HCT116 (cell line): Measurements from ENCODE around the gene GNAO1. TPM values are rescaled to one million over a fixed set of nuclear protein-coding genes. Genes with fewer than 3 reads are reported as not detected.

Experiments used
- ATAC-seq: fragments of 200-7000 bp; cut with Tn5 transposase; 2 replicates; pipeline ENCODE4 v1.9.1; 2020; ENCODE audit warnings: mild to moderate bottlenecking, moderate library complexity
- BruUV-seq: library from RNA; stranded (reverse); fragments of 400-500 nt; replicated peaks from 2 replicates; lab custom pipeline; 2021; lab: Mats Ljungman, UMichigan
- CTCF ChIA-PET: fragments of 300-600 bp; sonication (Branson Sonifier 250); formaldehyde crosslinking; loops from one replicate; lab custom pipeline; 2021; ENCODE audit warnings: antibody characterized with exemption; lab: Charles Lee
- POLR2A ChIA-PET: fragments of 300-600, 350-600 bp; sonication (Branson Sonifier 250); formaldehyde crosslinking; loops from one replicate; lab custom pipeline; 2021; ENCODE audit warnings: antibody characterized with exemption; lab: Charles Lee
- RAD21 ChIA-PET, 2 experiments: fragments of 300-600 bp; sonication (Branson Sonifier 250); formaldehyde crosslinking; loops; one replicate each; lab custom pipeline; 2023; ENCODE audit warnings: low total read pairs in 2 of 2; ENCODE audit not compliant: uncharacterized antibody in 2 of 2, unreplicated experiment in 2 of 2, low non-redundant PET in 1 of 2; lab: Charles Lee
- DNase-seq: peaks from one replicate; pipeline ENCODE4 v3.0.0-alpha.2; 2010; ENCODE audit warnings: low read depth, low spot score
- H2AFZ ChIP-seq: fragments of 200-600 bp; shearing (Covaris generic), sonication (generic); 2 replicates; pipeline ENCODE4 v1.6.1; 2017; ENCODE audit warnings: low read depth, mixed run types, mixed read lengths, antibody characterized with exemption, low read length; ENCODE audit not compliant: poor library complexity, severe bottlenecking
- H3K27ac ChIP-seq: 2 replicates; pipeline ENCODE4 v1.5.1; 2012; ENCODE audit warnings: low read depth, low read length
- H3K27me3 ChIP-seq: fragments of 200-600 bp; sonication (generic); 2 replicates; pipeline ENCODE4 v1.6.1; 2016; ENCODE audit warnings: mixed run types, low read length, mixed read lengths; ENCODE audit not compliant: insufficient read depth
- H3K36me3 ChIP-seq, 2 experiments: fragments of 200-500 bp in 1 of 2; fragments of 200-600 bp in 1 of 2; sonication (Bioruptor generic) in 1 of 2; sonication (generic) in 1 of 2; 2 replicates each; pipeline versions ENCODE4 v1.5.1 to v1.6.1; 2014 to 2016; ENCODE audit warnings: low read length in 2 of 2, inconsistent platforms in 1 of 2, mixed read lengths in 1 of 2, mixed run types in 1 of 2; ENCODE audit not compliant: insufficient read depth in 2 of 2, control insufficient read depth in 1 of 2
- H3K4me1 ChIP-seq, 2 experiments: fragments of 200-600 bp in 1 of 2; sonication (generic) in 1 of 2; 2 replicates each; pipeline versions ENCODE4 v1.5.1 to v1.6.1; 2012 to 2017; ENCODE audit warnings: low read length in 2 of 2, inconsistent platforms in 1 of 2, mild to moderate bottlenecking in 1 of 2, mixed read lengths in 1 of 2, mixed run types in 1 of 2, moderate library complexity in 1 of 2; ENCODE audit not compliant: insufficient read depth in 2 of 2, control insufficient read depth in 1 of 2
- H3K4me2 ChIP-seq: fragments of 200-600 bp; sonication (generic); 2 replicates; pipeline ENCODE4 v1.6.1; 2017; ENCODE audit warnings: mixed run types, low read length, mixed read lengths
- H3K4me3 ChIP-seq, 2 experiments: fragments of 200-600 bp in 1 of 2; sonication (generic) in 1 of 2; replicated peaks in 1 of 2; 2 replicates each; pipeline ENCODE4 v1.5.1; 2011 to 2016; ENCODE audit warnings: low read length in 2 of 2, control low read depth in 1 of 2, low read depth in 1 of 2, mild to moderate bottlenecking in 1 of 2, mixed read lengths in 1 of 2, mixed run types in 1 of 2
- H3K79me2 ChIP-seq: fragments of 200-600 bp; sonication (generic); 2 replicates; pipeline ENCODE4 v1.6.1; 2017; ENCODE audit warnings: mild to moderate bottlenecking, mixed run types, low read length, moderate library complexity, mixed read lengths; ENCODE audit not compliant: insufficient read depth
- H3K9ac ChIP-seq: fragments of 200-600 bp; sonication (generic); 2 replicates; pipeline ENCODE4 v1.6.1; 2016; ENCODE audit warnings: low read length, mixed read lengths
- H3K9me2 ChIP-seq: fragments of 200-600 bp; sonication (generic), shearing (Covaris generic); 2 replicates; pipeline ENCODE4 v1.6.1; 2017; ENCODE audit warnings: mixed run types, mild to moderate bottlenecking, moderate library complexity; ENCODE audit not compliant: insufficient read depth
- H3K9me3 ChIP-seq, 2 experiments: fragments of 200-500 bp in 1 of 2; fragments of 200-600 bp in 1 of 2; sonication (Bioruptor generic) in 1 of 2; sonication (generic) in 1 of 2; 2 replicates each; pipeline ENCODE4 v1.6.1; 2014 to 2017; ENCODE audit warnings: low read length in 2 of 2, mixed read lengths in 2 of 2, inconsistent platforms in 1 of 2, low read depth in 1 of 2, mild to moderate bottlenecking in 1 of 2, mixed run types in 1 of 2, moderate library complexity in 1 of 2; ENCODE audit not compliant: control insufficient read depth in 1 of 2, insufficient read depth in 1 of 2
- H4K20me1 ChIP-seq: fragments of 200-600 bp; sonication (generic), shearing (Covaris generic); 2 replicates; pipeline ENCODE4 v1.6.1; 2017; ENCODE audit warnings: mixed run types, mild to moderate bottlenecking, moderate library complexity; ENCODE audit not compliant: insufficient read depth
- ATF3 ChIP-seq: IDR thresholded peaks from 2 replicates; pipeline ENCODE4 v1.6.1; 2012
- CBX3 ChIP-seq: IDR thresholded peaks from 2 replicates; pipeline ENCODE4 v1.6.1; 2012; ENCODE audit warnings: low read depth
- CTCF ChIP-seq, 3 experiments: fragments of 200-600 bp in 1 of 3; sonication (generic) in 1 of 3; IDR thresholded peaks in 2 of 3; conservative IDR thresholded peaks in 1 of 3; 2 replicates each; pipeline ENCODE4 v1.5.1; 2012 to 2017; ENCODE audit warnings: low read depth in 2 of 3, low read length in 2 of 3, antibody characterized with exemption in 1 of 3, borderline replicate concordance in 1 of 3, control low read depth in 1 of 3, mild to moderate bottlenecking in 1 of 3, mixed read lengths in 1 of 3, mixed run types in 1 of 3, moderate library complexity in 1 of 3; ENCODE audit not compliant: insufficient read depth in 1 of 3
- EGR1 ChIP-seq: IDR thresholded peaks from 2 replicates; pipeline ENCODE4 v1.6.1; 2012; ENCODE audit warnings: low read depth
- ELF1 ChIP-seq: IDR thresholded peaks from 2 replicates; pipeline ENCODE4 v1.6.1; 2012; ENCODE audit warnings: low read depth, borderline replicate concordance
- EZH2phosphoT487 ChIP-seq: fragments of 200-600 bp; IDR thresholded peaks from 2 replicates; pipeline ENCODE4 v1.6.1; 2018; ENCODE audit warnings: antibody characterized with exemption, borderline replicate concordance
- FOSL1 ChIP-seq: IDR thresholded peaks from 2 replicates; pipeline ENCODE4 v1.6.1; 2012; ENCODE audit warnings: low read depth
- MAX ChIP-seq: IDR thresholded peaks from 2 replicates; pipeline ENCODE4 v1.6.1; 2012
- POLR2A ChIP-seq: IDR thresholded peaks from 2 replicates; pipeline ENCODE4 v1.7.0; 2011; ENCODE audit warnings: borderline replicate concordance; ENCODE audit not compliant: insufficient read depth, insufficient read length; ENCODE audit errors: extremely low read depth
- SIN3A ChIP-seq: IDR thresholded peaks from 2 replicates; pipeline ENCODE4 v1.6.1; 2012; ENCODE audit warnings: low read depth
- SRF ChIP-seq: IDR thresholded peaks from 2 replicates; pipeline ENCODE4 v1.6.1; 2012; ENCODE audit warnings: low read depth
- YY1 ChIP-seq: IDR thresholded peaks from 2 replicates; pipeline ENCODE4 v1.6.1; 2011; ENCODE audit warnings: low read length, low read depth, moderate library complexity, mild to moderate bottlenecking; ENCODE audit not compliant: insufficient replicate concordance; ENCODE audit errors: extremely low read depth
- ZBTB33 ChIP-seq: IDR thresholded peaks from 2 replicates; pipeline ENCODE4 v1.6.1; 2011; ENCODE audit warnings: mild to moderate bottlenecking, low read length, moderate library complexity; ENCODE audit not compliant: insufficient replicate concordance; ENCODE audit errors: extremely low read depth
- ZFX ChIP-seq: fragments of 450-650 bp; IDR thresholded peaks from 2 replicates; pipeline ENCODE4 v1.6.1; 2017
- ZNF274 ChIP-seq: fragments of 200-500 bp; sonication (Bioruptor generic); IDR thresholded peaks from 2 replicates; pipeline ENCODE4 v1.6.1; 2014; ENCODE audit warnings: mild to moderate bottlenecking, low read depth, low read length, inconsistent platforms
- intact Hi-C: fragments of 100-400 bp; cut with micrococcal nuclease; formaldehyde crosslinking; loops from 2 replicates; pipeline ENCODE4 v1.10.0; 2022
- total RNA-seq: library from RNA; stranded (reverse); gene quantifications from one replicate; pipeline ENCODE4 v1.2.1, GENCODE V29; 2021; ENCODE audit not compliant: unreplicated experiment
- TF ChIP-seq, protein P1 (sequence below): IDR thresholded peaks from 2 replicates; pipeline ENCODE4 v1.6.1; 2012; ENCODE audit warnings: low read depth

The GNAO1 gene
- total RNA-seq, 1 experiment from 2014 or later, result 0.12 TPM

GRCh38 chr16:56300242-56300623 is 108.9 kb downstream of the GNAO1 start:
- no peak overlapping the region for H3K9ac ChIP-seq
- BruUV-seq, result no TSS peak
- H4K20me1 ChIP-seq, result no peaks in the 10 kb centered on the region
- no peaks in the 10 kb centered on the region for H3K4me1 ChIP-seq
- TF ChIP-seq MAX, result no peak
- TF ChIP-seq SIN3A, result no peak
- no peak for TF ChIP-seq SRF
- TF ChIP-seq CTCF (IDR thresholded peaks at IDR 0.05 in 2 of 3, conservative IDR thresholded peaks at IDR 0.05 in 1 of 3; ENCODE audit: borderline replicate concordance in 1 of 3, insufficient read depth in 1 of 3, low read depth in 2 of 3, low read length in 2 of 3), result no peak
- TF ChIP-seq FOSL1, result no peak
- TF ChIP-seq EZH2phosphoT487, result no peak
- no peak for TF ChIP-seq ELF1
- no peak for TF ChIP-seq ZNF274
- TF ChIP-seq, protein P1, sequence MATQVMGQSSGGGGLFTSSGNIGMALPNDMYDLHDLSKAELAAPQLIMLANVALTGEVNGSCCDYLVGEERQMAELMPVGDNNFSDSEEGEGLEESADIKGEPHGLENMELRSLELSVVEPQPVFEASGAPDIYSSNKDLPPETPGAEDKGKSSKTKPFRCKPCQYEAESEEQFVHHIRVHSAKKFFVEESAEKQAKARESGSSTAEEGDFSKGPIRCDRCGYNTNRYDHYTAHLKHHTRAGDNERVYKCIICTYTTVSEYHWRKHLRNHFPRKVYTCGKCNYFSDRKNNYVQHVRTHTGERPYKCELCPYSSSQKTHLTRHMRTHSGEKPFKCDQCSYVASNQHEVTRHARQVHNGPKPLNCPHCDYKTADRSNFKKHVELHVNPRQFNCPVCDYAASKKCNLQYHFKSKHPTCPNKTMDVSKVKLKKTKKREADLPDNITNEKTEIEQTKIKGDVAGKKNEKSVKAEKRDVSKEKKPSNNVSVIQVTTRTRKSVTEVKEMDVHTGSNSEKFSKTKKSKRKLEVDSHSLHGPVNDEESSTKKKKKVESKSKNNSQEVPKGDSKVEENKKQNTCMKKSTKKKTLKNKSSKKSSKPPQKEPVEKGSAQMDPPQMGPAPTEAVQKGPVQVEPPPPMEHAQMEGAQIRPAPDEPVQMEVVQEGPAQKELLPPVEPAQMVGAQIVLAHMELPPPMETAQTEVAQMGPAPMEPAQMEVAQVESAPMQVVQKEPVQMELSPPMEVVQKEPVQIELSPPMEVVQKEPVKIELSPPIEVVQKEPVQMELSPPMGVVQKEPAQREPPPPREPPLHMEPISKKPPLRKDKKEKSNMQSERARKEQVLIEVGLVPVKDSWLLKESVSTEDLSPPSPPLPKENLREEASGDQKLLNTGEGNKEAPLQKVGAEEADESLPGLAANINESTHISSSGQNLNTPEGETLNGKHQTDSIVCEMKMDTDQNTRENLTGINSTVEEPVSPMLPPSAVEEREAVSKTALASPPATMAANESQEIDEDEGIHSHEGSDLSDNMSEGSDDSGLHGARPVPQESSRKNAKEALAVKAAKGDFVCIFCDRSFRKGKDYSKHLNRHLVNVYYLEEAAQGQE, result no peak
- TF ChIP-seq POLR2A, result no peak
- no peak for TF ChIP-seq CBX3
- TF ChIP-seq ATF3, result no peak
- TF ChIP-seq ZBTB33, result no peak
- no peak for TF ChIP-seq ZFX
- no peak for TF ChIP-seq YY1
- TF ChIP-seq EGR1, result no peak
- H3K4me2 ChIP-seq, result no peak overlapping the region
- no peaks in the 10 kb centered on the region for H3K79me2 ChIP-seq
- ChIA-PET POLR2A (no interaction called here), CTCF (interaction anchor here (1.6 to 2.2 kb wide), 2 partner anchors 11 to 57 kb away, joined by 4 to 7 read pairs; no protein-coding TSS in a partner anchor), RAD21 (interaction anchor here in 1 of 2 experiments (0.7 kb wide), 1 partner anchor 292 kb away, joined by 3 read pairs; no protein-coding TSS in a partner anchor)
- no peak for ATAC-seq
- no peaks in the 10 kb centered on the region for H3K9me2 ChIP-seq
- H3K36me3 ChIP-seq, result no peaks in the 10 kb centered on the region
- intact Hi-C loops, result no loop called here
- H3K27ac ChIP-seq, result no peak overlapping the region
- no peaks in the 10 kb centered on the region for H3K9me3 ChIP-seq
- H3K27me3 ChIP-seq, result no peaks in the 10 kb centered on the region; the same call in 1 of the 2 replicates
- no peak for DNase-seq
- no peak overlapping the region for H3K4me3 ChIP-seq
- no peak overlapping the region for H2AFZ ChIP-seq
